GM19193 (cell line): Measurements from ENCODE around the gene B4GALT5.

ENCODE experiments used
- POLR2A ChIP-seq: IDR thresholded peaks from 4 replicates; pipeline ENCODE4 v1.6.1; 2011; ENCODE audit not compliant: insufficient read depth, insufficient read length; ENCODE audit errors: extremely low read depth

Gene B4GALT5

DNA sequence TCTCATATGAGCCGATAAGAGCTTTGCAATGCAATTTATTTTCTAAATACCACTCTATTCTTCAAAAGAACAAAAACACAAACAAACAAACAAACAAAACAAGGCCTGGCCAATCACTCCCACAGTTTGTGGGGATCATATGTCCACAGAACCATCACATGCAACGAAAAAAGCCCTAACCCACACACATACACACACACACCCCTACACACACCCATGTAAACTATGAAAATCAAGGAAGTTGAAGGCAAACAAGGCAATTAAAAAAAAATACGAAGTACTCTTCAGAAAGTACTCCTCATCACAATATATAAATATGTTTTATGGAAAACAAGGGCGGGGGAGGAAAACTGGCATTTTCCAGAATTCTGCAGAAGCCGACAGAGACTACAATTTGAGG is 79.6 kb downstream of the B4GALT5 start:
- TF ChIP-seq POLR2A = no peak

DNA sequence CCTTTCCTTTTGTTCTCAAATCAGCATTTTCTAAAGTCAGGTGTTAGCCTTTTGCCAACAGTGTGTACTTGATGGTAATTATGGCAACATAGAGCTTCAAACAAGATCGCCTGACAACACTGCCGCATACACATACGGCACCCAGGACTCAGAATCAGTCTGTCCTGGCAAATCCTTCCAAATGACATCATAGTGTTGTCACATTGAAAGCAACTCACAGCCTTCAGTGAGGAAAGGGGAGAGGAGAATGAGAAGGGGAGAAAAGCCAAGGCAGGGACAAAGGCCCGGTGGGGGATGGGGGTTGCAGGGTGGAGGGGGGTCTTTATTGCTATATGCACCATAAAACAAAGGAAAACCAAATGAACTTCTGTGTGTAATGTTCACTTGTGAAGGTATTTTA is 80.0 kb downstream of the B4GALT5 start:
- TF ChIP-seq POLR2A = no peak

DNA sequence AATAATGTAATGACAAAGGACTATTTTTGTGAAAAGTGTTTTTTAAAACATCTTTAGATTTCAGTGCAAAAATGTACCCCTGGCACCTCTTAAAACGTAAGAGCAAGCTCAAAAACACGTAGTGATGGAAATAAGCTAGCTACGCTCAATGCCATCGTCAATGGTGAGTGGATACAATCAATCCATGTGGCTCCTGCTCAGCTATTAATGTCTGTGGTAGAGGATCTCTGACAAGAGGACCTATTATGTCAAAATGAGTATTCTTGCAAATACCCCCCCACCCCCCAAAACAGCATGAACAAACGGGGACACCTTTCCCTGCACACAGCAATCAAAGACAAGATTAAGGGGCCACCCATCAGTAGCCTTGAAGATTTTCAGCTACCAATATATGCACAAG is 80.7 kb downstream of the B4GALT5 start:
- TF ChIP-seq POLR2A = no peak

DNA sequence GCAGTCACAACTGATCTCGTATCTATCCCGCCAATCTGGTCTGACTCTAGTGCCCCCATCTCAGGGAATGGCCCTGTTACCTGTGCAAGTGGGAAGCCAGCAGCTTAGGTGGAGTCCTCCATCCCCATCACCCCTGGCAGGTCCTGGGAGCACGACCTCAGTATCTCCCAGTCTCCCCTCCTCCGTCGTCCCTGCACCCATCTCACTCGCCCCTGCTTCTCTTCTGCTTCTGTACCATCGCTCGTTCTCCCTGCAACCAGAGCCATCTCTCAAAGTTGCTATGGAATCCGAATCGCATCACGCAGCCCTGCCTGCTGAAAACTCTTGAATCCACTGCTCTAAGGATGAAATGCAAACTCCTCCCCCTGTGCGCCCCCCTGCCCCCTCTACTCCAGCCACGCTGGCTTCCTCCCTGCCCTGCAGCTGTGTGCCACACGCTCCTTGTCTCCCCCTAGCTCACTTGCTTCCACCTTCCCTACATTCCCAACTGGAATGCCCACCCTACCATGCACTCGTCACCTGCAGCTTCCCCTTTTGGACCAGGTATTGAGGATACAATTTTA is 81.7 kb downstream of the B4GALT5 start:
- no peak for TF ChIP-seq POLR2A

DNA sequence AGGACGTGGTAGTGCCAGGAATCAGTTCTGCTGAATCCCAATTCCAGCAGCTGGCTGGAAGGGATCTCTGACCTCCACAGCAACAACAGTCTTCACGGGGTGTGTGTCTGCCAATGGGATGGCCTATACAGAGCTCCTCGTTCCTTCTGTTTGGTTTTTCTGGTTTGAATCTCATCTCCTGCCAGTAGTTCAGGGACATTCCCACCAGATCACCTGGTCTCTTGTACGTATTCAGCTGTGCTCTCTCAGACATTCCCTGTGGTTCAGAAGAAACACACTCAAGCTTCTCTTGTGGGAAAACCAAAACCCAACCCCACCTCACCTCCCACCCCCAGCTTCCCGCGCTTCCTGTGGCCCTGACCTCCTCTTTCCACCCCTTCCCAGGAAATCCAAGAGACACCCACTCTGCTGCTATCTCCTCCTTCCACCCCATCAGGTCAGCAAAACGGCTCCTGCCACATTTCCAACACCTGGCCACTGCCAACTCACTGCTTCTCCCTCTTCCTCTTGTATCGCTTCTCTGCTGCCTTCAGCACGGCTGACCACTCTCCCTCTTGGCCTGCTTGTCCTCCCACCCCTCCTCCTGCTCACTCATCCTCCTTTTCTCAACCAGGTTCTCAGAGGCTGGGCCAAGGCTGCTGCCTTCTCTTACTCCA is 82.5 kb downstream of the B4GALT5 start:
- TF ChIP-seq POLR2A = no peak

DNA sequence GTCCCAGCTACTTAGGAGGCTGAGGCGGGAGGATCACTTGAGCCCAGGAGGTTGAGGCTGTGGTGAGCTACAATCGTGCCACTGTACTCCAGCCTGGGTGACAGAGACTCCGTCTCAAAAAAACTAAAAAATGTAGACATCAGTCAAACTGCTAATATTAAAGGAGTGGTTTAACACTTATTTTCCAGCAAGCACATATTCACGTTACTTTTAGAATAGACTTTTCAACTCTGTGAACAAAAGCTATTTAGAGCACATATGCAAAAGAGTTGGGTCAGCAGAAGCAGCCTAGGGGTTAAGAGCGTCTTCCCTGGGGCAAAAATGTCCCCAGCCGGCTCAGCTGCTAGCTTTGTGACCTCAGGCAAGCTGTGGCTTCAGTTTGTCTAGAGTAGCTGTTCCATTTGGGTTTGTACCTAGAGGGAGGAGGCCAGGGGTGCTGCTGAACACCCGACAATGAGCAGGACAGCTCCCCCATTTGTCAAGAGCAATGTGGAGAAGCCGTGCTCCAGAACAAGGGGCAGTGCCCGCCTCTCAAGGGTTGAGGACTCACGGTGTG is 83.2 kb downstream of the B4GALT5 start:
- no peak for TF ChIP-seq POLR2A

DNA sequence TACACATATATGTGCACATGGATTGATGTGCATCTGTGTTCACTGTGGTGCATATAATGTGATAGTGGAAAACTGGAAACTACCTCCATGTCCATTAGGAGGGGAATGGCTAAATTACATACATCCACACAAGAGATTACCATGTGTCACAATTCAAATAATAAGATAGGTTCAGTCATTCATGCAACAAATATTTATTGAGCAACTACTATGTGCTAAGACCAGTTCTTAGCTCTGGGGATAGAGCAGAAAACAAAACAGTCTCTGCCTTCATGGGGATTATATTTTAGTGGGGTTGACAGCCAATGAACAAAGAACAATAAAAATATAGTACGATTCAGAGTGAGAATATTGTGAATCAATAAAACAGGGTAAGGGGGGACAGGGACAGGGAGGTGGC is 84.1 kb downstream of the B4GALT5 start:
- TF ChIP-seq POLR2A = no peak

DNA sequence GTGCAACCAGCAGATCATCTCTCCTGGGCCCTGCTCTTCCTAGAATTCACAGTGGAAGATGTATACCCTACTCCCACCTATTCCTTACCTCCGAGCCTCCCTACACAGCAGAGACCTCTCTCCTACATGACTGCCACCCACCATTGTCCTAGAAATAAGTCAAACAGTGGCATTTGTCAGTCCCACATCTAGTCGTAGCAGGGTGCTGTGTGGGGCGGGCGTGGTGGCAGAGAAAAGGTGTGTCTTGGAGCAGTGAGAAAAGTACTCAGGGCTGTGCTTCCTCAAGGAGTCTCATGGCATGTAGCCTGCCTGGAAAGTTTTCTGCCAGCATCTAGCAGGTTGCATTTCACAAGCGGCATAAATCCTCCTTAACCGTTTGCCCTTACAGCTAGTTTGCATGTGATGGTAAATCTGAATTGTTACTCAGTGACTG is 86.3 kb downstream of the B4GALT5 start:
- TF ChIP-seq POLR2A = no peak

DNA sequence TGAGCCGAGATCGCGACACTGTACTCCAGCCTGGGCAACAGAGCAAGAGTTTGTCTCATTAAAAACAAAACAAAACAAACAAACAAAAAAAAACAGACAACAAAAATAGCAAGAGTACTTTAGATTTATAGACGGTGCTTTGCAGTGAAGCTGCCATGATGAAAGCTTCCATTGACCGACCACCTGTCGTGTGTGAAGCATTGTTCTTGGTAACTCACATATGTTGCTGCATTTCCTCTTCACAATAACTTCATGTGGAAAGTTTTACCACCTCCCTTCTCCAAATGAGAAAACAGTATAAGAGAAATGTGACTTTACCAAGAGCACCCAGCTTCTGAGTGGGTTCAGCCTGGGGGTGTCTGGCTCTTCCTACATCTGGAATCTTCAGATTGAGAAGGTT is 89.4 kb downstream of the B4GALT5 start:
- TF ChIP-seq POLR2A = no peak

DNA sequence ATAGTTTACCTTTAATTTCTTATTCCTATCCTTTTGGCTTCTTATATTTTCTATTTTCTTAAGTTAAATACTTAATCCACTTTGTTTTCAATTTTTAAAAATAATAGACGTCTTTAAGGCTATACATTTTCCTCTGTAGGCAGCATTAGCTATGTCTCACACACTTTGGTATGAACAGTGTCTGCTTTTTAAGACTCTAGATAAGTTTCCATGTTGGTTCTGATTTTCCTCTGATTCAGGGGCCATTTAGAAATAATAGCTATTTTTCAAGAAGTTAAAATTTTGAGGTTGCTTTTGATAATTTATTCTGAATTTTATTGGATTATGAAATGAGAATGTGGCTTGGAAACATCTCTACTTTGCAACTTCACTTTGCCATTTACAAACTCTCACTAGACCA is 91.4 kb downstream of the B4GALT5 start:
- TF ChIP-seq POLR2A = no peak

DNA sequence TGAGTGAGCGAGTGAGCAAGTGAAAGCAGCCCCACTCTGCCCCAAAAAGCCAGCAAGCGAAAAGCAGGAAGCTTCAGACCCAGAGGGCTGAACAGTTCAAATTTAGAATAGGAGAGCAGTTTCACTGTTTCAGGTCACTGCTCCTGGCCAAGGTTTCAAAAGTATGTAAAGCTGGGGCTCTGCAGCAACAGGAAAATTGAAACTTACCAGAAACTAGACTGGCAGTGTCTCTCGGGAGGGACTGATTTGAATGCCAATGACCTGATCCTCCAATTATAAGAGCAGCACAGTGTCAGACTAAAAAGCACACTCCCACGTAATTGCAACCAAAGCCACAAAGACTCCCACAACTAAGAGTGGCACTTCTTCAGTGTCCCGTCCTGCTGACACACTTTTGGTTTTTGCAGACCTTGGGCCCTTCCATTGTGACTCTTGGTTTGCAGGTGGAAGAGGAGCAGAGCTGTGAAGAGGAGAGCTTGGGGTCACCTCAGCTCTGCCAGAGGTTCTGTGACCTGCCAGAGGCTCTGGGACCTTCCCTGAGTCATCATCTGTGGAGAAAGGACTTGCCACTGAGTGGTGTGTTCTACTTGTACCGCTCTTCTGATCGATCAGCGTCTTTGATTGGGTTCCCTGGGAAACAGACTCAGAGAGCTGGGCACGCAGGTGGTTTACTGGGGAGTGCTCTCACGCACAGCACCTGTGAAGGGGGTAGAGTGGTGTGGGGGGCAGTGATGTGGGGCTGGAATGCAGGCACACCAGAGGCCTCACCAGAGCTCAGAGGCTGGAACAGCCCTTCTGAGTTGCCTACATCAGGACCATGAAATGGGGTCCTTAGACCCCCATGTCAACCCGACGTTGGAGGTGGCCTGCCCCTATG is 93.1 kb downstream of the B4GALT5 start:
- TF ChIP-seq POLR2A = no peak

DNA sequence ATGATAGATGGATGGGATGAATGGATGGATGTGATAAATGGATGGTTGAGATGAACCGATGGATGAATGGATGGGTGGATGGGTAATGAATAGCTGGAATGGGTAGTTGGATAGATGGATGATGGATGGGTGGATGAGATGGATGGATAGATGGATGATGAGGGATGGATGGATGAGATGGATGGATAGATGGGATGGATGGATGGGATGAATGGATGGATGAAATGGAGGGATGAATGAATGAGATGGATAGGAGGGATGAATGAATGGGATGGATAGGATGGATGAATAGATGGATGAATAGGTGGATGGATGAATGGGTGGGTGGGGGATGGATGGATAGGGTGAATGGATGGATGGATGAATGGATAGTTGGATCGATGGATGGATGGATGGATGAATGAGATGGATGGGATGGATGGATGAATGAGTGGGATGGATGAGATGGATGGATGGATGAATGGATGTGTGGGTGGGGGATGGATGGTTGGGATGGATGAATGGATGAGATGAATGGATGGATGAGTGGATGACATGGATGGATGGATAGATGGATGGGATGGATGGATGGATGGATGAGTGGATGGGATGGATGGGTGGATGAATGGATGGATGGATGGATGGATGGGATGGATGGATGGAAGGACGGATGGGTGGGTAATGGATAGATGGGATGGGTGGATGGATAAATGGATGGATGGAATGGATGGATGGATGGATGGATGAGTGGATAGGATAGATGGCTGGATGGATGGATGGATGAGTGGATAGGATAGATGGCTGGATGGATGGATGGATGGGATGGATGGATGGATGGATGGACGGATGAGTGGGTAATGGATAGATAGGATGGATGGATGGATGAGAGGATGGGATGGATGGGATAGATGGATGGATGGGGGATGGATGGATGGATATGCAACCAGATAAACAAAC is 94.3 kb downstream of the B4GALT5 start:
- no peak for TF ChIP-seq POLR2A

DNA sequence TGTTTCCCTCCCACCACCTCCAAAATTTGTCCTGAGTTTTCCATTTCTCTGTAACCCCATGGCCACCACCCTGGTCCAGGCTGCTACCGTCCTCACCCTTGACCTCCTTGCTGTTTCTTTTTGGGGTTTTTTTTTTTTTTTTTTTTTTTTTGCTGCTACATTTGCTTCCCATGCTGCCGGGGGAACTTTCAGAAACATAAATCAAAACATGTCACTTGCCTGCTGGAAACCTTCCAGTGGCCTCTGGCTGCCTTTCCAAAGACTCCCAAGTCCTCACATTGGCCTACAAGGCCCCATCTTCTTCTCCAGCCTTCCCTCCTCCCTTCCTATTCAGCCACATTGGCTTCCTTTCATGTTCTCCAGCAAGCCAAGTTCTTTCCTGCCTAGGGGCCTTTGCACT is 95.4 kb downstream of the B4GALT5 start:
- TF ChIP-seq POLR2A = no peak
